ENCODE data around the gene SELENBP1. TPM values are rescaled to one million over a fixed set of nuclear protein-coding genes. Genes with fewer than 3 reads are reported as not detected.
A peak's percentile ranks its signal among the peaks of the same experiment; 100 is the strongest.

Gene SELENBP1
- total and polyA plus RNA-seq, 9 of the 15 experiments (the other 6 are each of a cell fraction or from before 2014, with no cell fraction given): 25.8 to 81.2 (median 47.1) TPM

DNA sequence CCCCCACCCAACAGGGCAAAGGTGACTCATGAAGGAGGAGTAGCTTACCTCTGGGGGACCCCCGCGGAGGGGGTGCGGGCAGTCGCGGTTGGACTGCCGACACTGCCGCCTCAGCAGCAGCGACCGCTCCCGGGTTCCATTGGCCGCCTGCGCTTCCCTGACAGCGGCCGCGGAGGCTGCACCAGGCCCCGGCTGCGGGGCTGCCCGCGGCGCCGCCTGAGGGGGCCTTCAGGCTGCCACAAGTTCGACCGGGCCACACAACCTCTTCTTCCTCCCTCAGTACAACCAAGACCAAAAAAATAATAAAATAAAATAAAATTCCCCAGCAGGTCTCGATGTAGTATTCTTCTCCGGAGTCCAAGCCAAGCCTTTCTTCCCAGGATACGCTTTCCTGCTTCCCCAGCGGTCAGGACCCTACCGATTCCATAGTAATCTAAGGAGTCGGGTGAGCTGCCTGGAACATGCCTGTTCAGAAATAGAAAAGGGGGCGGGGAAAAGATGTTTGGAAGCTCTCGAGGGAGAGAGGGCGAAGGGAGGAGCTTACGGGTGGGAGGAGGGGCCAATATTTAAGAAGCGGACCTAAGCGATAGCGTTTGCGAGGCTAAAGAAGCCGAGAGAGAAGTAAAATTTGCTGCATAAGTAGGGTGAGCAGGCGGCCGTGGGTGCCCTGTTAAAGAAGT lies 45.1 kb downstream of the SELENBP1 start, which contains the start of gene PI4KB (continued):
- TF ChIP-seq CBX8 (IDR thresholded peaks at IDR 0.05; ENCODE audit: borderline replicate concordance, extremely low read depth, low read depth, low read length, poor library complexity, severe bottlenecking) (no peak), SMC3 (conservative IDR thresholded peaks at IDR 0.05; ENCODE audit: insufficient read depth, low read depth, low read length) (no peak), ZBTB33 (CRISPR knock-in tag; IDR thresholded peaks at IDR 0.05) (no peak), THRAP3 (IDR thresholded peaks at IDR 0.05; ENCODE audit: borderline replicate concordance) (no peak), LEF1 (IDR thresholded peaks at IDR 0.05) (no peak), ZNF347 (CRISPR knock-in tag; IDR thresholded peaks at IDR 0.05; ENCODE audit: low read depth) (no peak), ZNF778 (CRISPR knock-in tag; IDR thresholded peaks at IDR 0.05) (no peak), CREBBP (IDR thresholded peaks at IDR 0.05; ENCODE audit: low read depth, low read length) (no peak), TFE3 (CRISPR knock-in tag; IDR thresholded peaks at IDR 0.05) (no peak), CEBPB (tag; IDR thresholded peaks at IDR 0.05) (no peak), KDM2B (CRISPR knock-in tag; IDR thresholded peaks at IDR 0.05) (no peak), POLR2A (conservative IDR thresholded peaks at IDR 0.05) (peak; percentile 82), SREBF2 (CRISPR knock-in tag; IDR thresholded peaks at IDR 0.05) (no peak), JUN (IDR thresholded peaks at IDR 0.05; ENCODE audit: borderline replicate concordance, low read depth, low read length) (no peak), JUN (CRISPR knock-in tag; IDR thresholded peaks at IDR 0.05; ENCODE audit: borderline replicate concordance) (no peak), GABPB1 (CRISPR knock-in tag; IDR thresholded peaks at IDR 0.05) (no peak), SP1 (CRISPR knock-in tag; IDR thresholded peaks at IDR 0.05) (no peak), ZFP36 (IDR thresholded peaks at IDR 0.05; ENCODE audit: low read depth, low read length, partially characterized antibody) (no peak), SMARCB1 (IDR thresholded peaks at IDR 0.05; ENCODE audit: insufficient read length, low read depth) (no peak), YBX1 (IDR thresholded peaks at IDR 0.05) (no peak), ZNF239 (CRISPR knock-in tag; IDR thresholded peaks at IDR 0.05) (no peak), ZZZ3 (IDR thresholded peaks at IDR 0.05) (no peak), KAT7 (CRISPR knock-in tag; IDR thresholded peaks at IDR 0.05; ENCODE audit: borderline replicate concordance) (no peak)
- TF ChIP-seq, protein P1, sequence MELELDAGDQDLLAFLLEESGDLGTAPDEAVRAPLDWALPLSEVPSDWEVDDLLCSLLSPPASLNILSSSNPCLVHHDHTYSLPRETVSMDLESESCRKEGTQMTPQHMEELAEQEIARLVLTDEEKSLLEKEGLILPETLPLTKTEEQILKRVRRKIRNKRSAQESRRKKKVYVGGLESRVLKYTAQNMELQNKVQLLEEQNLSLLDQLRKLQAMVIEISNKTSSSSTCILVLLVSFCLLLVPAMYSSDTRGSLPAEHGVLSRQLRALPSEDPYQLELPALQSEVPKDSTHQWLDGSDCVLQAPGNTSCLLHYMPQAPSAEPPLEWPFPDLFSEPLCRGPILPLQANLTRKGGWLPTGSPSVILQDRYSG (tag; conservative IDR thresholded peaks at IDR 0.05; ENCODE audit: low read depth): no peak
